Nephron progenitor cell (in vitro differentiated cells): Measurements from ENCODE around the gene ACTR3C.
A peak's percentile ranks its signal among the peaks of the same experiment; 100 is the strongest.

Experiments
- DNase-seq: peaks from one replicate; pipeline ENCODE4 v3.0.0; 2021
- H3K27ac Mint-ChIP-seq: 2 replicates; pipeline ENCODE4 v1.8.0; 2021; ENCODE audit warnings: mild to moderate bottlenecking, moderate library complexity, mixed read lengths
- H3K27me3 Mint-ChIP-seq: 2 replicates; pipeline ENCODE4 v1.8.0; 2021; ENCODE audit warnings: mild to moderate bottlenecking, low read depth, mixed read lengths; ENCODE audit not compliant: poor library complexity
- H3K36me3 Mint-ChIP-seq: 2 replicates; pipeline ENCODE4 v1.8.0; 2021; ENCODE audit warnings: low read depth, mixed read lengths
- H3K4me1 Mint-ChIP-seq: 2 replicates; pipeline ENCODE4 v1.8.0; 2021; ENCODE audit warnings: mixed read lengths
- H3K4me3 Mint-ChIP-seq: 2 replicates; pipeline ENCODE4 v1.8.0; 2021; ENCODE audit warnings: mild to moderate bottlenecking, moderate library complexity, mixed read lengths
- H3K9me3 Mint-ChIP-seq: 2 replicates; pipeline ENCODE4 v1.8.0; 2021; ENCODE audit warnings: mild to moderate bottlenecking, moderate library complexity, mixed read lengths
- CTCF ChIP-seq: fragments of 200-600 bp; sonication (generic); IDR thresholded peaks from 2 replicates; pipeline ENCODE4 v1.5.0; 2021; ENCODE audit warnings: antibody characterized with exemption

Gene ACTR3C

GRCh38 chr7:150360363-150361058 lies 37.2 kb upstream of the ACTR3C start:
- Mint-ChIP-seq H3K36me3 (no peaks in the 10 kb centered on the region), H3K4me3 (no peak overlapping the region), H3K9me3 (no peaks in the 10 kb centered on the region), H3K27ac (no peak overlapping the region), H3K27me3 (no peaks in the 10 kb centered on the region), H3K4me1 (peaks cover 69% of the 10 kb centered on the region)
- no peak for DNase-seq
- TF ChIP-seq CTCF = no peak

- no peak for DNase-seq
- TF ChIP-seq CTCF = no peak
- Mint-ChIP-seq H3K9me3 (no peaks in the 10 kb centered on the region), H3K36me3 (no peaks in the 10 kb centered on the region), H3K27me3 (no peaks in the 10 kb centered on the region), H3K4me3 (peak overlapping the region; percentile 1), H3K27ac (no peak overlapping the region), H3K4me1 (peaks cover 73% of the 10 kb centered on the region)
Observed at GRCh38 chr7:150359622-150360362, 36.4 kb upstream of the ACTR3C start.

GRCh38 chr7:150358988-150359621 lies 35.8 kb upstream of the ACTR3C start:
- no peak for TF ChIP-seq CTCF
- no peak for DNase-seq
- Mint-ChIP-seq H3K9me3 (no peaks in the 10 kb centered on the region), H3K4me3 (no peak overlapping the region), H3K4me1 (peaks cover 70% of the 10 kb centered on the region), H3K27ac (no peak overlapping the region), H3K36me3 (no peaks in the 10 kb centered on the region), H3K27me3 (no peaks in the 10 kb centered on the region)

GRCh38 chr7:150358433-150358832 lies 35.1 kb upstream of the ACTR3C start:
- Mint-ChIP-seq H3K27me3 (no peaks in the 10 kb centered on the region), H3K4me3 (no peak overlapping the region), H3K9me3 (no peaks in the 10 kb centered on the region)

GRCh38 chr7:150357771-150358427 lies 34.6 kb upstream of the ACTR3C start:
- Mint-ChIP-seq H3K27ac (no peak overlapping the region), H3K27me3 (no peaks in the 10 kb centered on the region), H3K9me3 (no peaks in the 10 kb centered on the region), H3K4me3 (no peak overlapping the region), H3K36me3 (no peaks in the 10 kb centered on the region), H3K4me1 (peaks cover 58% of the 10 kb centered on the region)
- no peak for DNase-seq
- TF ChIP-seq CTCF = no peak

More at GRCh38 chr7:150358433-150358832, 35.1 kb upstream of the ACTR3C start:
- Mint-ChIP-seq H3K27ac (no peak overlapping the region), H3K4me1 (peaks cover 63% of the 10 kb centered on the region), H3K36me3 (no peaks in the 10 kb centered on the region)
- TF ChIP-seq CTCF = no peak
- no peak for DNase-seq
